ENCODE data around the gene SLC5A4.
"Not testable (repeated sequence)": the region's sequence is repeated elsewhere in the genome, so short reads cannot be mapped to it uniquely, and the experiment has no call there.

SLC5A4 gene
- total RNA-seq = 0 to 0.04 reads per million in 2 donors

DNA sequence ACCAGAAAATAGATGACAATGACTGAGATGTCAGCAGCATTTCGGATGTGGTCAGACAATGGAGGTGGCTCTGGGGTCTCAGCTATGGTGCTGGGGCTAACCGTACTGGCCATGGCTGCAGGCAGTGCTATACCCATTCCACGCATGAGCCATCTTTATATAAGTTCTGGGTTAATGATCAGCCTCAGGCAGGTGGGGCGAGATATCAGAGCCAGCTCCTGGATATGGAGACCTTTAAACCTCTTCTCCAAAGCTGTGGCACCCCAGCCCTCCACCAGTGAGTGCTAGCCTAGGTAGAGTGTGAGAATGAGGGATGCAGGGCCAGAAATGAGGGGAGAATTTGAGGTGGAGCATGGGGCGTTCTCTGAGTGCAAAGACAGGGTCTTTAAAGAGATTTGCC lies at the start of gene SLC5A4:
SLC5A4 (minus strand) TSS at position 131 of the 400 bp plus-strand sequence; CDS start at position 113, 18 bp downstream.
- no peak for DNase-seq

DNA sequence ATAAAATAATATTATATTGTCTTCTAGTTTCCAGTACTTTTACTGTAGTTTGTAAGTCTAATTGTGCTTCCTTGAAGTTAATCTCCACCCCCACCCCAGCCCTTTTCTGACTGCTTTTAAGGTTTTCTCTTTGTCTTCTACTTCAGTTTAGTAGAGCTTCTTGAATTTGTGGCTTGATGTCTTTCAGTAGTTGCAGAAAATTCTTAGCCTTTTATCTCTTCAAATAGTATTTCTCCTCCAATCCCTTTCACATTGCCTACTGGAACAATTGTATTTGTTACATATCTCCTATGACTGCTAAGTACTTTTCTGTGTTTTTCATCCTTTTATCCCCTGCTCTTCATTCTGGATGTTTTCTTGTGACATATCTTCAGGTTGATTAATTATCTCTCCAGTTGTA lies 38.8 kb upstream of the SLC5A4 start:
- DNase-seq = not testable (repeated sequence)

DNA sequence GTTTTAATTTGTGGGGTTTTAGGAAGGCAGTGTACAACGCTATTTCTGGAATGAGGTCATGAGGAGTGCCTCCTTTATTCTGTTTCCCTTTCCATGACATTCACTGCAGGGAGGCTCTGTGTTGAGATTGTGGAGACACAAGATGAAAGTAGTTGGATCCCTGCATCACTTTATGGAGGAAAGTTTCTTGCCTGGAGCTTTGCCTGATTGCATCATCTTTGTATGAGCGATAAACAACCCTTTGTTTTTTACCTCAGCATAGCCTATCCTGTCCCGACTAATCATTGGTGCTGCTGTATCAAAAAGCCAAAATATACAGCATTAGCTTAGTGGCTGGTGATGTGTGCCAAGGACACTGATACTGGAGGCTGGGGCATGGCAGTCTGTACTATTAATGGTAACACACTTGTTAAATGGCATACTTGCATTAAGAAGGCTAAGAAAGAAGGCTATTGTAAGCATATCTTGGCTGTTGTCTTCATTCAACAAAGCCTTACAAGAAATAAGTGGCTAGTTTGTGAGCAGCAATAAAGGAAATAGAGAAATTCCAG lies 31.2 kb upstream of the SLC5A4 start:
- no peak for DNase-seq

DNA sequence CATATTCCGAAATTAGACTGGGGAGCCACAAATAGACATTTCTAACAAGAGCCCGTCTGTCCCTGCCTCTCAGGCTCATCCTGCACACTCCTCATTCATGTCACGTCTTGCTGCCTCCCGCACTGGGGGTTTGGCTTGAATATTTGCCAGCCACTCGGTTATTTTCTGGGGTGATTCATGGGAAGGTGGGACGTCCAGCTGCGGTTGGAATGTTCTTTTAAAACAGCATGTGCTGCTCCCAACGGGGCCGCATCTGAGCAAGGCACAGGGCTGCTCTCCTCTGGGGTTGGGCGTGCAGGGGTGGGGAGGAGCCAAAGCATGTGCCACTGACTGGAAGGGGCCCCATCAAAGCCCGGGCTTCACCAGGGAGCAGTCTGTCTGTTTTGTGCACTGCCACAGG lies 25.9 kb upstream of the SLC5A4 start:
- DNase-seq = no peak

DNA sequence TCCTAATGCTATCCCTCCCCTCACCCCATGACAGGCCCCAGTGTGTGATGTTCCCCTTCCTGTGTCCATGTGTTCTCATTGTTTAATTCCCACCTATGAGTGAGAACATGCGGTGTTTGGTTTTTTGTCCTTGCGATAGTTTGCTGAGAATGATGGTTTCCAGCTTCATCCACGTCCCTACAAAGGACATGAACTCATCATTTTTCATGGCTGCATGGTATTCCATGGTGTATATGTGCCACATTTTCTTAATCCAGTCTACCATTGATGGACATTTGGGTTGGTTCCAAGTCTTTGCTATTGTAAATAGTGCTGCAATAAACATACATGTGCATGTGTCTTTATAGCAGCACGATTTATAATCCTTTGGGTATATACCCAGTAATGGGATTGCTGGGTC lies 20.2 kb upstream of the SLC5A4 start:
- not testable (repeated sequence) for DNase-seq

DNA sequence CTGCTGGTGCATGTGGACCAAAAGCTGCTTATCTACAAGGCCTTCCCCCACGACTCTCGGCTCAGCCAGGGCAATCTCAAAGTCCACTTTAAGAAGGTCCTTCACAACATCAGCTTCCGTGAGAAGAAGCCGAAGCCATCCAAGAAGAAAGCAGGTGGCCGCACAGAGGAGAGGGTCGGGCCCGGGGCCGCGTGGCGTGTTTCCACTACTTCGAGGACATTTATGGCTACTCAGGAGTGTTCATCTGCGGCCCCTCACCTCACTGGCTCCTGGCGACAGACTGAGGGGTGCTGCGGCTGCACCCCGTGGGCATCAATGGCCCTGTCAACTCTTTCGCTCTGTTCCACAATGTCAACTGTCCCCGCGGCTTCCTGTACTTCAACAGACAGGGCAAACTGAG lies 16.2 kb upstream of the SLC5A4 start:
- DNase-seq = no peak

DNA sequence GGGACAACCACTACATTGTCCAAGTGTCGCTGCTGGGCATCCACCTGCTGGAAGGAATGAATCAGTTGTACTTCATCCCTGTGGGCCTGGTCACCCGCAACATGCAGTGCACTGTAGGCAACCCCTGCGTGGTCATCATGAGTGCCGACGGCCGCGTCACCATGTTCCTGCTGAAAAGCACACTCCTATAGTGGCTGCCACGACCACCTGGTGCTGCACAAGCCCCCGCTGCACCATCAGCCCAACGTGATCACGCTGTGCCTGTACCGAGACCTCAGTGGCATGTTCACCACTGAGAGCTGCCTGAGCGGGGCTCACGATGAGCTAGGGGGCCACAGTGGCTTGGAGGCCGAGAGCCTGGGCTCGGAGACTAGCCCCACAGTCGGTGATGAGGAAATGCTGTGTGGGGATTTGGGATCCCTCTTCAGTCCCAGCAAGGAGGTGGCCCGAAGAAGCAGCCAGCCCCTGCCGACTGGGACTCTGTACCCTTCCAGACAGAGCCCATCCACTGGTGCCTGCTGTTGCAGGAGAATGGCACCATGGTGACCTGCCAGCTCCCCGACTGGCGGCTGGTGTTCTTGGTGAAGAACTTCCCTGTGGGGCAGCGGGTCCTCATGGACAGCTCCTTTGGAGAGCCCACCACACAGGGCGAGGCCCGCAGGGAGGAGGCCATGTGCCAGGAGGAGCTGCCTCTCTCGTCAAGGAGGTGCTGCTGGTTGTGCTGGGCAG lies 15.7 kb upstream of the SLC5A4 start:
- no peak for DNase-seq

DNA sequence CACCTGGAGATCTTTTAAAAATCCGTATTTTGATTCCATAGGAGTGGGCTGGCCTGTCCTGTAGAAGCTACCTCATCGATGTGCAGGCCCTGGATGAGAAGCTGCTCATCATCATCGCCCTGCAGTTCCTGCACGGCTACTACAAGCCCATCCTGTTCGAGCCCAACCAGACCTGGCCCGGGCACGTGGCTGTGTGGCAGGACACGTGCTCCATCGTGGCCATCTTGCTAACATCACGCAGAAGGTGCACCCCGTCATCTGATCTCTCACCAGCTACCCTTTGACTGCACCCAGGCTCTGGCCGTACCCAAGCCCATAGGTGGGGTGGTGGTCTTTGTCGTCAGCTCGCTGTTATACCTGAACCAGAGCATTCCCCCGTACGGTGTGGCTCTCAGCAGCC lies 14.2 kb upstream of the SLC5A4 start:
- DNase-seq = no peak

DNA sequence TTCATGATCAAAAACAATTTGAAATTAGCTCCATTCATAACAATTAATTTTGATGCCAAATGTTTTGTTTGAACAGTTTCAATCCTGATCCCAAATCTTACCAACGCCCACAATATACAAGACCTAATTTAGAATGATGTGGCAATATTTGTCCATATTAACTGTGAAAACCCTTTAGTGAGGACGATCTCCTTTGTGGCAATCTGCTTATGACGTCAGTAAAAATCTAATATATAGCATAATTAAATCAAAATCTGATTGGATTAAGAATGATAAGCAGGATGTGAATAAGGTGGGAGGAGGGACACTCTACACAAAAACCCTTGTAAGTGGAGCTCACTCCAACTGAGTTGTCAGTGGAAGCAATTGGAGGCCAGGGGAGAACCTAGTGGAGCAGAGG lies 11.9 kb upstream of the SLC5A4 start:
- DNase-seq = no peak

DNA sequence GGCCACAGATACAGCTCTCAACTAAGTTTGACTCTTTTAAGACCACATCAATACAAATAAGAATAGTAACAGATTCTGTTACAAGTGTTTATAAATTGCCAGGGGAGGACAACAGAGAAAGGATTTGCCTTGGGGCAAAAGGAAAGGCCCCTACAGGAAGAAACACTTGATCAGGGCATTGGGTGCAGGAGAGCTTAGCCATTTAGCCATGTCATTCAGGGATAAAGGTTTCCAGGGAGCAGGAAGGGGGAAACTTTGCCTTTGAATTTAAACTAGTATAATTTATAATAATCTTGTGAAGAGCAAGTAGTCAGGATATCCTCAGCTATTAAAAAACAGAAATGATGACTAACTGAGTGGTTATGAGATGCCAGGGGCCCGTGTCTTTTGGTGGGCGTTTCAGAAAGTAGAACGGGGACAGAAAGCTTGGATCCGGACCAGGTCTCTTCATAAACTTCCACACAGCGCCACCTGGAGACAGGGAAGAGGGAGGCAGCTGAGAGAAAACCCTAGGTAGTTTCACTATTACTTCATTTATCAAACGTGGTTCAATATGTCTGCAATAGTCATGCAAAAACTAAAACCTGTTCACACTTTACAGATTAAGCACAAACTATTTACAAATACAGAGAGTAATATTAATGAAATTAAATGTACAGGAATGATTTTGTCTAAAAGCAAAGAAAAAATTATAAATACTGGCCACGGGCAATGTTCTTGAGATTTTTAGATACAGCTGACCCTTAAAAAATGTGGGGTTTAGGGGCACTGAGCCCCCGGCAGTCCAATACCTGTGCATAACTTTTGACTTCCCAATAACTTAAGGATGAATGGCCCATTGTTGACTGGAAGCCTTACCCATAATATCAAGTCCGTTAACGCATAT lies 11.0 kb upstream of the SLC5A4 start:
- no peak for DNase-seq

DNA sequence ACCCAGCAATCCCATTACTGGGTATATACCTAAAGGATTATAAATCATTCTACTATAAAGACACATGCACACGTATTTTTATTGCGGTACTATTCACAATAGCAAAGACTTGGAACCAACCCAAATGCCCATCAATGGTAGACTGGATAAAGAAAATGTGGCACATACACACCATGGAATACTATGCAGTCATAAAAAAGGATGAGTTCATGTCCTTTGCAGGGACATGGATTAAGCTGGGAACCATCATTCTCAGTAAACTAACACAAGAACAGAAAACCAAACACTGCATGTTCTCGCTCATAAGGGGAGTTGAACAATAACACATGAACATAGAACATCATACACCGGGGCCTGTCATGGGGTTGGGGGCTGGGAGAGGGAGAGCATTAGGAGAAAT lies 8.5 kb upstream of the SLC5A4 start:
- not testable (repeated sequence) for DNase-seq

DNA sequence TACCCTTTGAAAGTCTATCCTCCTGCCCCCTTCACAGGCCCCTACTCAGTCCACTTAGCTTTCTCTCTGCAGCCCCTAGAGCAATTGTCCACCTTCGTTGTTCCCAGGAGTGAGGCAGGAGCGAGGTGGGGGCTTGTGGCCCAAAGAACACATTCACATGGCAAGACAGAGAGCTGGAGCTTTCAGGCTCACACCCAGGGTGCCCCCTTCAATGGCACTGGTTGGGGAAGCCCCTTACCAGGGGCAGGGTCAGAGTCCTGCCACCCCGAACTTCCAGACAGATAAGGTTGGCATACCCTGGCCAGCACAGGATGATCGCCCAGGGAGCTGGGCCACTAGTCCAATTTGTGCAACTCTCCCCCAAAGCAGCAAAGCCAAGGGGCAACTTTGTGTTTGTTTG lies 6.2 kb upstream of the SLC5A4 start:
- DNase-seq = no peak

DNA sequence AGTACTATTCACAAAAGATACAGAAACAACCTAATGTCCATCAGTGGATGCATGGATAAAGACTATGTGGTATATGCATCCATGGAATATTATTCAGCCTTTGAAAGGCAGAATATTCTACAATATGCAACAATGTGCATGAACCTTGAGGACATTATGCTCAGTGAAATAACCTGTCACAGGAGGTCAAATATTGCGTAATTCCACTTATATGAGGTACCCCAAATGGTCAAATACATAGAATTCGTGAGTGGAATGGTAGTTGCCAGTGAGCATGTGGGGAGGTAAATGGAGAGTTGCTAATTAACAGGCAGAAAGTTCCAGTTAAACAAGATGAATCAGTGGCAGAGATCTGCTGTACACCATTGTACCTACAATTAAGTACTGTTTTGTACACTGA lies 3.6 kb upstream of the SLC5A4 start:
- no peak for DNase-seq

DNA sequence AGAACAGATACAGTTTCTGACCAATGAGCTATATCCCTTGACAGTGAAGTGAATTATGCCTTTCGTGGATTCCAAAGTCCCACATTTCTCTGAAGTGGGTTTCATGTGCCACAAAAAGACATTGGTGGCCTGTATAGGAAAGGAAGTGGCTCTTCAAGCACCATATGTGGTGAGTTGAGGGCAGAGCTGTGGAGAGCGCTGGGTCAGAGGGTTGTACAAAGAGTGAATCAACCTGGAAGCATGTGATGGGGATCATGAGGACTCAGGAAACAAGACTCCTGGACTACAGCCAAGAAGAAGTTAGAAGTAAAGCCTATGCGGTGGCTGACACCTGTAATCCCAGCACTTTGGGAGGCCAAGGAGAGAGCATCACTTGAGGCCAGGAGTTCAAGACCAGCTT lies 579 bp upstream of the SLC5A4 start:
- no peak for DNase-seq

DNA sequence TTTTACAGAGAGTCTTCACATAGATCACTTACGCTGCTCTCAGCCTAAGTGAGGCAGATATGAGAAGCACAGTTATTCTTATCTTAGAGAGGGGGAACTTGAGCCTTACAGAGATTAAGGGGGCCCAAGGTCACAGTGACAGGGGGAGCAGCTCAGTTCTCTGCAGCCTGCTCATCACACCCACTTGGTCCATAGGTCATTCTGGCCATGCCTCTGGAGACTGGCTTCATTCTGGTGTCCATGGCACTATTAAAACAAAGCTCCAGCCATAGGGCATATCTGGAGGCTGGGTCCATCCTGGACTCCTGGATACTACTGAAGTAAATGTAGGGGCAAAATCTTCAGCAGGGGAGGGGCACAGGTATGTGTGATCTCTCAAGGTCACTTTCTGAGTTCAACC lies 5.9 kb downstream of the SLC5A4 start:
- DNase-seq = no peak

DNA sequence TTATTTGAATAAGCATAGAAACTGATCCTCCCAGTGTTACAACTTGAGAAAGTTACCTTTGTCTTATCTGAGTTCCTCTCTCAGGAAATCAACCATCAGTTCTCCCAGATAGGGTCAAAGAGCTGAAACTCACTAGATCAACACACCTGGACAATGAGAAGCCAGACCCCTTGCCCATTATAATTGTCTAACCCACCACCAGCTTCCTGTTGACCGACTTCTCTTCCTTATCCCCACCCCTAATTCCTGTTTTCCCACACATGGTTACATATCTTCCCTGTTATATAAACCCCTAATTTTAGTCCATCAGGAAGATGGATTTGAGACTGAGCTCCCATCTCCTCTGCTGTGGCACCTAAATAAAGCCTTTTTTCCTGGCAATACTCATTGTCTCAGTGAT lies 6.9 kb downstream of the SLC5A4 start:
- DNase-seq = no peak

DNA sequence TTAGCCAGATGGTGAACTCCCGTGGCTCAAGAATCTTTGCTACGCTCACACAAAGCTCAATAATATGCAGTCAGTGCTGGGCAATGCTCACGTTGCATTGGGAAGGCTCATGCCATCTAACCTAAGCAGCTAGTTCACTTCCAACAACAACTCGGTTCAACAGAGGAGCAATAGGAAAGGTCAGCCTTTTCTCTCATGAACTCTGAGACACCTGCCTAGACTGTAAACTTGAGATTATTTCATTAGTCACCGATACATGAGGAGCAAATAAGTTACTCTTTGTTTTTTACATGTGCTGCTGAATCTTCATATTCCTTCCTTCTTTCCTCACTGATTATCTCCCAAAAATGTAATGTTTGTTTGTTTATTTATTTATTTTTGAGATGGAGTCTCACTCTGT lies 9.0 kb downstream of the SLC5A4 start:
- DNase-seq = no peak

DNA sequence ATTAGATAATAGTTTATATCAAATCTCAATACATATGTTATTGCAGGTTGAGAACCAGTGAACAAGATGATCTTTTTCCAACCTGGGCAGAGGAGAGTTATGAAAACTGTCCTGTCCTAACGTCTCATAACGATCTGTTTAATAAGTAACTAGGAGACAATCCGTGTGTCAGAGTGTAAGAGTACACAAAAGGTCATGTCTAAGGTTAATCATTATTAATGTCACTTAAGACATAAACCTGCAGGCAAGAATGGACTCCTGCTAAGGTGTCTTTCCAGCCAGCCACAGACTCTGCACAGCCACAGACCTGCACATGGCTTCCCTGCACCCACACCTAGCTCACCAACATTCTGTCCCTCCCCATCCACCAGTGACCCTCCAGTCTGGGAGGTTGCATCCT lies 10.1 kb downstream of the SLC5A4 start:
- DNase-seq = no peak

DNA sequence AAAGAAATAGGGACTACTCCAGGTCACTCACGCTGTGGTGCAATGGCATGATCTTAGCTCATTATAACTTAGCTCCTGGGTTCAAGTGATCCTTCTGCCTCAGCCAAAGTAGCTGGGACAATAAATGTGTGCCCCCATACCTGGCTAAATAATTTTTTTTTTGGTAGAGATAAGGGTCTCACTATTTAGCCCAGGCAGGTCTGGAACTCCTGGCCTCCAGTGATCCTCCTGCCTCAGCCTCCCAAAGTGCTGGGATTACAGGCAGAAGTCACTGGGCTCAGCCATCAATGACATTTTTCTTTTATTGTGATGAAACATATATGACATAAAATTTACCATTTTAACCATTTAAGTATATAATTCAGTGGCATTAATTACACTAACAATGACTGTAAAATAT lies 10.6 kb downstream of the SLC5A4 start:
- DNase-seq = no peak

DNA sequence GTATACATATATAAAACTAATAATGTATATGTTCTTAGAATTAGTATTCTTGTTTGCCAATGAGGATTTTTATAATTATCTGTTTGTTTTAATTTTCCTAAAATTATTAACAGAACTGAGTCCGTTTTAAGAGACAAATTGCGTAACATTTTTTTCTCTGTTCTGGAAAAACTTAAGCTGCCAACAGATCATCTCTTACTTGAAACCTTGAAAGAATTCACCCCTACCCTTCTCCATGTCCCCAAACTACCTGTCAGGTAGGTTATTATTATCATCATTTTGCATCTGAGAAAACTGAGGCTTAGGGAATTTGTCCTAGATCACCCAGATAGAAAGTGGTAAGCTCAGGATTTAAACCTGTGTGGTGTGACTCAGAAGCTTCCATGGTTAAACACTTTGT lies 14.7 kb downstream of the SLC5A4 start:
- DNase-seq = no peak

DNA sequence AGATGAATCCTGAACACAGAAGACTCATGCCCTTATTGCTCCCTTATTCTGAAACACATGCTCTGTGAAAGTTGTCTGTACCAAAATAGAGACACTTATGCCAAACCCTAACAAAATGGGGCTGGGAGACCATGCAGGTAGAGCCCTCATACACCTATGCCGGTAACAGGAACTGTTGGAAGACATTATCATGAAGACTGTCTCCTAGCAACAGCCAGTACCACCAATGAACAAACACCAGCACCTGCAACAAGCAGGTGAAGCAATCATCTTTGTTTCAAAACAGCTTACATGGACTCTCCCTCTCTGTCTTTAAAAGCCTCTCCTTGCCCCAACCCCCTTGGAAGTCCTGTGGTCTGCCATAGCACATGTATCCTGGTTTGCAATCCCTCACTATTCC lies 17.2 kb downstream of the SLC5A4 start:
- no peak for DNase-seq

DNA sequence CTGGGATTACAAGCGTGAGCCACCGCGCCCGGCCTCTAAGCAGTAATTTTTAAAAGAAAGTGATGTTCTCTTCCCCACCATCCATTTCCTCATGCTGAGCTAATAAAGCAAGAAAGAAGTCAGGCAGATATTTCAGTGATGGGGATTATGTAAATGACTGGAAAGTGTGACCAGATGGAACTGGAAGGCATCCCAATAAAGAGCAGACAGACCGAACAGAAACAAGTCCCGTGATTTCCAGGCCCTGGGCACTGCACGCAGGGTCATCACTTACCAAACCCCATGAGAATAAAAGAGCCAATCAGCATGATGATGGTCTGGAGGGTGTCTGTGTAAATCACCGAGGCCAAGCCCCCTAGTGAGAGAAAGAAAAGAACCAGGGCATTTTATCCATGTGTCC lies 18.2 kb downstream of the SLC5A4 start:
- no peak for DNase-seq

DNA sequence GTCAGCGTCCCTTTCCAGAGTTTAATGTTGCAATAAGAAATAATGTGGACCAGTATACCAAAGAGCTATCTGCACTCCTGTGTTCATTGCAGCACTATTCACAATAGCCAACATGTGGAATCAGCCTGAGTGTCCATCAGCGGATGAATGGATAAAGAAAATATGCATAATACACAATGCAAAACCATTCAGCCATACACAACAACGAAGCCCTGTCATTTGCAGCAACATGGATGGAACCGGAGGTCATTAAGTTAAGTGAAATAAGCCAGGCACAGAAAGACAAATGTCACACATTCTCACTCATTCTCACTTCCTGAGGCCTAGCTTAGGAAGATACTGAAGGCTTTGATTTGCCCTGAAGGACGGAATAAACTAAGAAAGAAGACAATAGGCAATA lies 22.1 kb downstream of the SLC5A4 start:
- DNase-seq = no peak

Data from activated gamma-delta T cell (primary cell).